Neural cell (in vitro differentiated cells): ENCODE measurements around the gene LGR4. TPM values are rescaled to one million over a fixed set of nuclear protein-coding genes. Genes with fewer than 3 reads are reported as not detected.

Source experiments
- H2AFZ ChIP-seq: fragments of 200-600, 300-800 bp; sonication (generic), shearing (Covaris generic); 2 replicates; pipeline ENCODE4 v1.6.0; 2014; ENCODE audit warnings: low read depth, mild to moderate bottlenecking, antibody characterized with exemption, low read length, moderate library complexity
- H3F3A ChIP-seq: fragments of 200-600 bp; shearing (Covaris generic); 2 replicates; pipeline ENCODE4 v1.6.1; 2016; ENCODE audit warnings: mild to moderate bottlenecking, moderate library complexity, mixed read lengths, antibody characterized with exemption, low read length; ENCODE audit not compliant: insufficient read depth, poor library complexity, severe bottlenecking
- H3K27ac ChIP-seq: fragments of 200-600, 300-800 bp; sonication (generic), shearing (Covaris generic); 2 replicates; pipeline ENCODE4 v1.5.1; 2014; ENCODE audit warnings: mild to moderate bottlenecking, low read length, moderate library complexity
- H3K27me3 ChIP-seq: fragments of 300-800, 200-600 bp; sonication (generic), shearing (Covaris generic); 2 replicates; pipeline ENCODE4 v1.6.0; 2014; ENCODE audit warnings: mild to moderate bottlenecking, low read depth, low read length, moderate library complexity; ENCODE audit not compliant: insufficient read depth
- H3K36me3 ChIP-seq: fragments of 300-800, 200-600 bp; sonication (generic), shearing (Covaris generic); 2 replicates; pipeline ENCODE4 v1.5.1; 2014; ENCODE audit warnings: mild to moderate bottlenecking, antibody characterized with exemption, low read length, moderate library complexity; ENCODE audit not compliant: insufficient read depth
- H3K4me2 ChIP-seq: fragments of 300-800, 200-600 bp; sonication (generic), shearing (Covaris generic); 2 replicates; pipeline ENCODE4 v1.6.0; 2014; ENCODE audit warnings: mild to moderate bottlenecking, low read length
- H3K4me3 ChIP-seq: fragments of 300-800, 200-600 bp; sonication (generic), shearing (Covaris generic); 2 replicates; pipeline ENCODE4 v1.5.1; 2014; ENCODE audit warnings: mild to moderate bottlenecking, low read length, moderate library complexity
- H3K79me2 ChIP-seq: fragments of 200-600 bp; shearing (Covaris generic); replicated peaks from 2 replicates; pipeline ENCODE4 v1.6.0; 2014; ENCODE audit warnings: mild to moderate bottlenecking, low read length, moderate library complexity; ENCODE audit not compliant: insufficient read depth
- H3K9ac ChIP-seq: fragments of 300-800, 200-600 bp; sonication (generic), shearing (Covaris generic); 2 replicates; pipeline ENCODE4 v1.6.1; 2016; ENCODE audit warnings: mild to moderate bottlenecking, low read length, mixed read lengths
- H3K9me2 ChIP-seq: fragments of 200-600 bp; shearing (Covaris generic); 2 replicates; pipeline ENCODE4 v1.6.1; 2016; ENCODE audit warnings: mild to moderate bottlenecking, low read length, mixed read lengths; ENCODE audit not compliant: insufficient read depth
- H3K9me3 ChIP-seq: fragments of 200-600, 300-800 bp; sonication (generic), shearing (Covaris generic); 2 replicates; pipeline ENCODE4 v1.6.1; 2016; ENCODE audit warnings: mild to moderate bottlenecking, mixed run types, low read length, moderate library complexity, mixed read lengths
- H4K20me1 ChIP-seq: fragments of 200-600 bp; shearing (Covaris generic); 2 replicates; pipeline ENCODE4 v1.6.1; 2016; ENCODE audit warnings: mild to moderate bottlenecking, mixed run types; ENCODE audit not compliant: insufficient read depth
- CTCF ChIP-seq: fragments of 450-650 bp; IDR thresholded peaks from 2 replicates; pipeline ENCODE4 v1.5.1; 2014; ENCODE audit warnings: antibody characterized with exemption, mild to moderate bottlenecking, moderate library complexity; ENCODE audit not compliant: poor library complexity, severe bottlenecking
- EP300 ChIP-seq: fragments of 450-650 bp; conservative IDR thresholded peaks from 2 replicates; pipeline ENCODE4 v1.6.1; 2014; ENCODE audit warnings: antibody characterized with exemption, mild to moderate bottlenecking, moderate library complexity; ENCODE audit not compliant: poor library complexity, severe bottlenecking
- EZH2 ChIP-seq: fragments of 200-600, 300-800 bp; shearing (Covaris generic), sonication (generic); IDR thresholded peaks from 2 replicates; pipeline ENCODE4 v1.6.1; 2014; ENCODE audit warnings: antibody characterized with exemption, low read length, borderline replicate concordance, mild to moderate bottlenecking; ENCODE audit not compliant: insufficient read depth, poor library complexity, severe bottlenecking
- MXI1 ChIP-seq: fragments of 450-650 bp; conservative IDR thresholded peaks from 2 replicates; pipeline ENCODE4 v1.6.1; 2014; ENCODE audit warnings: antibody characterized with exemption, mild to moderate bottlenecking; ENCODE audit not compliant: poor library complexity, severe bottlenecking
- POLR2AphosphoS5 ChIP-seq: IDR thresholded peaks from 2 replicates; pipeline ENCODE4 v1.6.1; 2012
- RAD21 ChIP-seq: fragments of 450-650 bp; conservative IDR thresholded peaks from 2 replicates; pipeline ENCODE4 v1.6.1; 2014; ENCODE audit warnings: antibody characterized with exemption, mild to moderate bottlenecking, moderate library complexity
- REST ChIP-seq: IDR thresholded peaks from 2 replicates; pipeline ENCODE4 v1.6.1; 2012; ENCODE audit warnings: borderline replicate concordance
- SMC3 ChIP-seq: fragments of 450-650 bp; conservative IDR thresholded peaks from 2 replicates; pipeline ENCODE4 v1.6.1; 2014; ENCODE audit warnings: antibody characterized with exemption, mild to moderate bottlenecking, moderate library complexity; ENCODE audit not compliant: poor library complexity
- TAF1 ChIP-seq: IDR thresholded peaks from 2 replicates; pipeline ENCODE4 v1.6.1; 2012; ENCODE audit warnings: low read depth
- polyA plus RNA-seq: library from polyadenylated mRNA; depleted of rRNA; stranded (reverse); fragments of >200 nt; gene quantifications from 2 replicates; pipeline ENCODE4 v1.2.3, GENCODE V29; 2014

LGR4 gene
- polyA plus RNA-seq, 1 donor from 2014 or later = 11.2 TPM

GRCh38 chr11:27477243-27477642, 4.7 kb upstream of the LGR4 start:
- no peaks in the 10 kb centered on the region for H3K9me3 ChIP-seq
- H3F3A ChIP-seq = no peaks in the 10 kb centered on the region
- no peak for TF ChIP-seq EZH2
- no peak for TF ChIP-seq POLR2AphosphoS5
- TF ChIP-seq REST = no peak
- no peak for TF ChIP-seq EP300
- no peak for TF ChIP-seq MXI1
- no peak for TF ChIP-seq TAF1
- TF ChIP-seq CTCF = no peak
- TF ChIP-seq SMC3 = no peak
- TF ChIP-seq RAD21 = no peak
- no peak overlapping the region for H3K4me2 ChIP-seq
- no peaks in the 10 kb centered on the region for H3K79me2 ChIP-seq
- H3K36me3 ChIP-seq = no peaks in the 10 kb centered on the region
- no peak overlapping the region for H3K4me3 ChIP-seq
- no peaks in the 10 kb centered on the region for H4K20me1 ChIP-seq
- no peaks in the 10 kb centered on the region for H3K9me2 ChIP-seq
- H3K27ac ChIP-seq = no peak overlapping the region
- no peak overlapping the region for H2AFZ ChIP-seq
- H3K9ac ChIP-seq = no peak overlapping the region
- no peaks in the 10 kb centered on the region for H3K27me3 ChIP-seq

GRCh38 chr11:27475622-27476021, 3.0 kb upstream of the LGR4 start:
- no peak overlapping the region for H2AFZ ChIP-seq
- H3K9ac ChIP-seq = no peak overlapping the region
- no peaks in the 10 kb centered on the region for H3K27me3 ChIP-seq
- H3K4me2 ChIP-seq = no peak overlapping the region
- no peak overlapping the region for H3K4me3 ChIP-seq
- no peak overlapping the region for H3K27ac ChIP-seq
- H4K20me1 ChIP-seq = no peaks in the 10 kb centered on the region
- no peaks in the 10 kb centered on the region for H3K9me3 ChIP-seq
- H3K36me3 ChIP-seq = no peaks in the 10 kb centered on the region
- no peaks in the 10 kb centered on the region for H3F3A ChIP-seq
- TF ChIP-seq SMC3 (no peak), CTCF (no peak), EP300 (no peak), RAD21 (no peak), EZH2 (no peak), MXI1 (no peak), TAF1 (no peak), REST (no peak), POLR2AphosphoS5 (no peak)
- H3K9me2 ChIP-seq = no peaks in the 10 kb centered on the region
- H3K79me2 ChIP-seq = peaks cover 4% of the 10 kb centered on the region
